Hypothalamus (tissue), 51 donors: ENCODE measurements around the gene PRMT1.
A peak's percentile ranks its signal among the peaks of the same experiment; 100 is the strongest.

Source experiments
- DNase-seq, 51 donors: peaks; one replicate each; lab custom pipeline; 2025; lab: John Stamatoyannopoulos, UW

Gene PRMT1

GRCh38 chr19:49687150-49687549, 10.1 kb downstream of the PRMT1 start:
- peak in 1 of 51 donors; percentile 36 for DNase-seq

DNA sequence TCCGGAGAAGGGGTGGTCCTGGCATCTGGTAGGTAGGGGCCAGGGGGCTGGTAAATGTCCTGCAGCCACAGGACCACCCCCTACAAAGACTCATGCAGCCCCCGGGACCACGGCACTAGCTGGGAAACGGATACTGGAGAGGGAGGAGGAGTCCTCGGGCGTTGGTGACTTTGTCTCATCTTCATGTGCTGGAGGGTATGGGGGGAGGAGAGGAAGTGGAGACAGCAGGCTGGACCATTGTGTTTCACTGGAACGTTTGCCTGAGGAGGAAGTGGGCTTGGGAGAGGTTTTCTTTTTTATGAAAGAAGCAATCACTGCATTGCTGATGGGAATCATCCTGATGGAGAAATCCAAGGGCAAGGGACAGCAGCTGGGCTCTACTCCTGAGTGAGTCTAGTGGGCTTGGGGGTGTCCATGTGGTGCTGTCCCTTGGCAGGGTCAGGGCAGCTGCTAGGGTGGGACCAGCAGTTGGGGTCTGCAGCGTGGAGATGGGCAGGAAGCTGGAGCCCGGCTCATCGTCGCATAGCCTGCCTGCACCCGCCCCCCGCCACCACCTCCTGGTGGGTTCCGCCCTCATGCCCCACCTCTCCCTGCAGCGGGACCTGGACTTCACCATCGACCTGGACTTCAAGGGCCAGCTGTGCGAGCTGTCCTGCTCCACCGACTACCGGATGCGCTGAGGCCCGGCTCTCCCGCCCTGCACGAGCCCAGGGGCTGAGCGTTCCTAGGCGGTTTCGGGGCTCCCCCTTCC, 10.7 kb downstream of the PRMT1 start:
- no peak for DNase-seq

GRCh38 chr19:49688531-49689132, 11.6 kb downstream of the PRMT1 start:
- DNase-seq: no peak

DNA sequence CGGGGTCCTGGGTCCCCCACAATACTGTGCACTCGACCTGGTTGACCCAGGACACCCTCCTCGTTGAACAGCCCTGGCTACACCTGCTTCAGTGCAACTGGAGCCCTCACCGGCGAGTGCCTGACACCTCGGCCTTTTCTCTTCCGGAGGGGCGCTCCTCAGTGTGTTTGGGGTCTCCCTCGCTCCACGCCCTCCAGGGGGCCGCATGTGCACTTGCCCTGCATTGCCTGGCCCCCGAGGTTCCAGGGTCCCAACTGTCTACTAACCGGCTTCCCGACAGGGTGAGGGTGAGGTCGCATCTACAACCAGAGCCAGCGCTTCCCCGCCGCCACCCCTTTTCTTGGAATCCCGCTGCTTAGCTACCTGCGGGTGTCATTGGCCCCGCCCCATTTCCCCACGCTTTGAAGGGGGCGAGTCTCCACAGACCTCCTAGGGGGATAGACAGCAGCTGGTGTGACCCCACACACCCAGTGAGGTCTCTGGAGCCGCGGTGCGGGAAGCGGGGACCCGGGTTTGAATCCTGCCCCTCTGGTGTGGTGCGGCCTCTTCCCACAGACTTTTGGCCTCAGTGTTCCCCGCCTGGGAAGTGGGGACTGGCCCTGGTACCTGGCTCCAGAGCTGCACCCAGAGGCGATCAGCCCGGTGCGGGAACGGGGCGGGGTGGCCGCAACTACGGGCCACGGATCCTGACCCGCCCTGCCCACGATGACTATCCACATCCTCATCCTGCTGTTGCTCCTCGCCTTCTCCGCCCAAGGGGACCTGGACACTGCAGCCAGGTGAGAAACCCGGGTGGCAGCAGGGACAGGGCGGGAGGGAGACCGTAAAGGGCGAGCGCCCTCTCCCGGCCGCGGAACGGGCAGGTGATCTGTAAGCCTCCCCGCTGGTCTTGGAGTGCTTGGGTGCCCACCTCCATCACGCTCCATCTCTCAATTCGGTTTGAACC, 12.3 kb downstream of the PRMT1 start, which contains the start of gene ADM5:
ADM5 (plus strand) TSS at position 462 of the 946 bp plus-strand sequence; CDS start at position 706, 244 bp downstream.
- DNase-seq: peak in 32 of 51 donors; percentile 4 to 67 (median 35)

- DNase-seq: peak in 7 of 51 donors; percentile 11 to 48 (median 32)
Measured at GRCh38 chr19:49690079-49690655, 13.1 kb downstream of the PRMT1 start.

- DNase-seq: peak in 50 of 51 donors; percentile 17 to 90 (median 75)
Measured at GRCh38 chr19:49690656-49691242, 13.7 kb downstream of the PRMT1 start, which contains the start of gene CPT1C. Gene CPT1C (plus strand): TSS chr19:49691116. CDS start chr19:49692253, 1,137 bp downstream.

DNA sequence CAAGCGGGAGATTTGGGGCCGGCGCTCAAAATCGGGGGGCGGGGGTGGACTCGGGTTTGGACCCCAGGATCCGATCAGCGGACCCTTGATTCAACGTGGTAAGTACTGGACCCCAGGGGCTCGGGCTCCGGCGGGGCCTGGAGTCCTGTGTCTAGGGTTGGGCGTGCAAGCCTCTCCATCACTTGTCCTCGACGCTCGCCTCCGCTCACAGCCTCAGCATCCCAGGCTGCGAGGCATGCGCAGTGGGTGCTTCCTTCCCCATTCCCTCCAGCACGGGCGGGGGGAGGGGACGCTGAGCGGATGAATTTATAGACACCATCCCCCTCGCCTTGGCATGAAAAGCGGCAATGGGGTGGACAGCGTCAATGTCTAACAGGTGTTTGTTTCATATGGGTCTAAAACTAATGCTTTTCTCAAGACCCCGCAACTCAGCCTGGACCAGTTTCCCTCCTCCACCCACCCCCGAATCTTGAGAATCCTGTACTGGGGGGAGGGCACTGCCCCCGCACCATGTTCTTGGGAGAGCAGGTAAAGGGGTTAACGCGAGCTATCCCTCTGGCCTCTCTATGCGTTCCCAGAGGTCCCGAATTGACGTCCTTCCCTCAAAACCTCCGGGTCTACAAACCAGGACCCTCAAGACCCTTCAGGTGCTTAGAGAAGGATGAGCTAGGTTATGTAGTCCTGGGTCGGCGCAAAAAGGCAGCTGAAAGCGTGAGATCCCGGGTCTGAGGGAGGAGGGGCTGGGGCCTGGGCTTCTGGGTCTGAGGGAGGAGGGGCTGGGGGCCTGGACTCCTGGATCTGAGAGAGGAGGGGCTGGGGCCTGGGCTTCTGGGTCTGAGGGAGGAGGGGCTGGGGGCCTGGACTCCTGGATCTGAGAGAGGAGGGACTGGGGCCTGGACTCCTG, 14.4 kb downstream of the PRMT1 start:
- DNase-seq: peak in 49 of 51 donors; percentile 8 to 88 (median 62)

DNA sequence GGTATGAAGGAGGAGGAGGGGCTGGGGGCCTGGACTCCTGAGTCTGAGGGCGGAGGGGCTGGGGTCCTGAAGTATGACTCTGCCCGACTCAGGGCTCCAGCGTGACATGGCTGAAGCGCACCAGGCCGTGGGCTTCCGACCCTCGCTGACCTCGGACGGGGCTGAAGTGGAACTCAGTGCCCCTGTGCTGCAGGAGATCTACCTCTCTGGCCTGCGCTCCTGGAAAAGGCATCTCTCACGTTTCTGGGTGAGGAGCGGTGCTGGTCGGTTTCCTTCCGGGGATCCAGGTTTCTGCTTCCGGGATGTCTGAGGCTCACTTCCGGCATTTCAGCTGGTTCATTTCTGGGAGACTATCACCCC, 15.1 kb downstream of the PRMT1 start:
- DNase-seq: peak in 17 of 51 donors; percentile 4 to 43 (median 26)

GRCh38 chr19:49696115-49696514, 19.0 kb downstream of the PRMT1 start:
- DNase-seq: no peak

DNA sequence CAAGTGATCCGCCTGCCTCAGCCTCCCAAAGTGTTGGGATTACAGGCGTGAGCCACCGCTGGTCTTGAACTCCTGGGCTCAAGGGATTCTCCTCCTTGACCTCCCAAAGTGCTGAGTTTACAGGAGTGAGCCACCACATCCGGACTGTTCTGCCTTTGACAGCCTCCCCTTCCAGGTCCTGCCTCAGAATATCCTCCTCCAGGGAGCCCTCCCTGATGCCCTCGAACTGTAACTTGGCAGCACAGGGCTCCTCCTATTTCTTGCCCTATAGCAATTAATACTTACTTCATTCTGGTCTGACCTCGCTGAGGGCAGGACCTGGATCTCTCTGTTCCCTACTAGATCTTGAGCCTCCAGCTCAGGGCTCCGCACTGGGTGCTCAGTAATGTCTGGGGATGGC, 19.8 kb downstream of the PRMT1 start:
- DNase-seq: no peak

DNA sequence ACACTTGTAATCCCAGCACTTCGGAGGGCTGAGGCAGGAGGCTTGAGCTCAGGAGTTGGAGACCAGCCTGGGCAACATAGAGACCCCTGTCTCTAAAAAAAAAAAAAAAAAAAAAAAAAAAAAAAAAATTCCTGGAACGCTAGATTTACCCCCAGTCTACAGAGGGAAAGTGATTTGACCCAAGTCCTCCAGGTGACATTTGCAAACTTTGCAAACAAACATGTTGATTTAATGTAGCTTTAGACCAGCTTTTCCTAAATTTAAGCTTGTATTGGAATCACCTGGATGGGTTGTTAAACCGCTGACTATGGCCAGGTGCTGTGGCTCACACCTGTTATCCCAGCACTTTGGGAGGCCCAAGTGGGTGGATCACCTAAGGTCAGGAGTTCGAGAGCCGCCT, 22.3 kb downstream of the PRMT1 start:
- no peak for DNase-seq

GRCh38 chr19:49700563-49700962, 23.5 kb downstream of the PRMT1 start:
- DNase-seq: no peak

- no peak for DNase-seq
Measured at GRCh38 chr19:49701271-49701786, 24.3 kb downstream of the PRMT1 start.

GRCh38 chr19:49704888-49705642, 28.0 kb downstream of the PRMT1 start:
- DNase-seq: no peak

- DNase-seq: no peak
Measured at GRCh38 chr19:49705919-49706318, 28.8 kb downstream of the PRMT1 start.

DNA sequence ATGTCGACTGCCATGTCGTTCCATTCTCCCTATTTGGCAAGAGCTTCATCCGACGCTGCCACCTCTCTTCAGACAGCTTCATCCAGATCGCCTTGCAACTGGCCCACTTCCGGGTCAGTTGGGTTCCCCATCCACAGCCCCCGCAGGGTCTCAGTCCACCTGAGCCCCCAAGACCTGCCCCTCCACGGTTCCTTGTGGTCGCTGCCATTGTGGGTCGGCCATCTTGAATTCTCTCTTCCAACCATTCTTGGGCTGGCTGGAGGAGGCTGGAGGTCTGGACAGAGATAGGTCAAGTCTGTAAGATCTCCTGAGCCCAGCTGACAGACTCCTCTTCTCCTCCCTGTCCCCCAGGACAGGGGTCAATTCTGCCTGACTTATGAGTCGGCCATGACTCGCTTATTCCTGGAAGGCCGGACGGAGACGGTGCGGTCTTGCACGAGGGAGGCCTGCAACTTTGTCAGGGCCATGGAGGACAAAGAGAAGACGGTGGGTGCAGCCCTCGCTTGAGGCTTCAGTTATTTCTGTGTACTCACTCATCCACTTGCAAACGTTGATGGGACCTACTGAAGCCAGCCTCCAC, 33.4 kb downstream of the PRMT1 start:
- no peak for DNase-seq

DNA sequence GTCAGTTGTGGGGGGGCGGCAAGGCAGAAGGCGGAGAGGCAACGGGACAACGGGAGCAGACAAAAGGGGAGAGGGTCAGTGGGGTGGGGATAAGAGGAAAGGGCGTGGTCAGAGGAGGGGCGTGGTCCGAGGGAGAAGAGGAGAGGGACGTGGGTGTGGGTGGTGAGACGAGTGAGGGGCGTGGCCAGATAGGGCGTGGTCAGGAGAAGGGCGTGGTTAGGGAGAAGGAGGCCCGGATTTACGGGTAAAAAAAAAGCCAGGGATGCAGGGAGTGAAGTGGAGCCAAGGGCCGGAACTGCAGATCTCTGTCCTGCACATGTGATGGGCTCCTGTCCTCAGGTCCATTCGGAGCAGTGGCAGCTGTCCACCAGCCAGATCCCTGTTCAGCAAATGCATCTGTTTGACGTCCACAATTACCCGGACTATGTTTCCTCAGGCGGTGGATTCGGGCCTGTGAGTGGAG, 35.4 kb downstream of the PRMT1 start:
- no peak for DNase-seq
